ENCODE results near the gene SPATA3. TPM values are rescaled to one million over a fixed set of nuclear protein-coding genes. Genes with fewer than 3 reads are reported as not detected.

The SPATA3 gene
- total and polyA plus RNA-seq, 2 of the 8 experiments (the other 6 are each of a cell fraction or from before 2014, with no cell fraction given): not detected

GRCh38 chr2:231016566-231017230 lies 20.8 kb downstream of the SPATA3 start:
- DNase-seq (ENCODE audit: low read depth in 1 of 2, low spot score in 2 of 2) (no peak), FAIRE-seq (no peak)
- H3K18ac ChIP-seq (ENCODE audit: extremely low read depth, low read length): no peak overlapping the region
- no peak overlapping the region for H2BK120ac ChIP-seq (replicated peaks; ENCODE audit: low read depth, low read length)
- WGBS, 2 experiments (ENCODE audit: extremely low coverage in 1 of 2, insufficient coverage in 1 of 2, insufficient read length in 1 of 2, insufficient replicate concordance in 2 of 2, low coverage in 1 of 2, low lambda C conversion rate in 2 of 2, missing lambda C conversion rate in 1 of 2): 76% methylated on average over 6 of the region's 6 CpGs; no CpG with 5 or more reads in 1 of the 2 experiments
- no peak overlapping the region for H2AFZ ChIP-seq (ENCODE audit: low read length)
- no peak overlapping the region for H2BK5ac ChIP-seq (ENCODE audit: low read depth, low read length)
- H3K4me2 ChIP-seq (ENCODE audit: insufficient read depth in 1 of 2, low read depth in 2 of 2, low read length in 2 of 2): no peak overlapping the region
- no peaks in the 10 kb centered on the region for H4K20me1 ChIP-seq (replicated peaks in 1 of 2; ENCODE audit: control insufficient read depth in 1 of 2, insufficient read depth in 2 of 2, low read length in 2 of 2)
- no peaks in the 10 kb centered on the region for H3K79me1 ChIP-seq (ENCODE audit: low read depth, low read length)
- no peak overlapping the region for H4K5ac ChIP-seq (ENCODE audit: insufficient read length, low read depth, low read length)
- H3K9ac ChIP-seq (replicated peaks in 1 of 4; ENCODE audit: extremely low read depth in 1 of 4, low read depth in 3 of 4, low read length in 3 of 4): no peak overlapping the region
- 0 out of 2 replicates have a peak, but pooled peaks cover 3% of the 10 kb centered on the region for H3K23me2 ChIP-seq (ENCODE audit: low read depth, low read length)
- H3K79me2 ChIP-seq (ENCODE audit: control insufficient read depth in 1 of 2, insufficient read depth in 2 of 2, low read length in 2 of 2): no peaks in the 10 kb centered on the region
- H3K4me3 ChIP-seq (ENCODE audit: extremely low read depth in 1 of 4, insufficient read depth in 2 of 4, low read depth in 3 of 4, low read length in 4 of 4): no peak overlapping the region
- no peak overlapping the region for H2BK12ac ChIP-seq (ENCODE audit: low read depth, low read length)
- H4K8ac ChIP-seq (ENCODE audit: extremely low read depth, insufficient read depth, low read length): no peak overlapping the region
- H3K14ac ChIP-seq (ENCODE audit: insufficient read length): no peak overlapping the region
- no peak overlapping the region for H3K27ac ChIP-seq (ENCODE audit: low read depth, low read length)
- H3K36me3 ChIP-seq (ENCODE audit: control insufficient read depth in 2 of 4, insufficient read depth in 4 of 4, low read length in 3 of 4): no peaks in the 10 kb centered on the region
- no peak overlapping the region for H3K56ac ChIP-seq (replicated peaks; ENCODE audit: insufficient read length, low read depth, low read length)
- no peak overlapping the region for H2BK15ac ChIP-seq (ENCODE audit: low read length)
- H4K91ac ChIP-seq (replicated peaks; ENCODE audit: insufficient read length, low read length): no peak overlapping the region
- H3K9me3 ChIP-seq (ENCODE audit: insufficient read depth in 2 of 2, low read depth in 1 of 2, low read length in 1 of 2): no peaks in the 10 kb centered on the region
- TF ChIP-seq USF2 (IDR thresholded peaks at IDR 0.05; ENCODE audit: low read length): no peak
- no peak for TF ChIP-seq ATF3 (IDR thresholded peaks at IDR 0.05; ENCODE audit: insufficient read depth, low read depth, low read length)
- TF ChIP-seq PHF8 (conservative IDR thresholded peaks at IDR 0.05; ENCODE audit: low read depth, low read length): no peak
- no peak for TF ChIP-seq ZNF274 (IDR thresholded peaks at IDR 0.05; ENCODE audit: borderline replicate concordance, extremely low read depth, low read length)
- TF ChIP-seq SRF (IDR thresholded peaks at IDR 0.05; ENCODE audit: low read depth, low read length): no peak
- TF ChIP-seq CTCF (IDR thresholded peaks at IDR 0.05; ENCODE audit: control extremely low read depth in 1 of 3, insufficient read depth in 1 of 3, low read depth in 1 of 3, low read length in 3 of 3): no peak
- ChIA-PET POLR2A (ENCODE audit: partially characterized antibody) (interaction anchor here (1.4 to 1.6 kb wide), 2 partner anchors 15 to 21 kb away, joined by 3 read pairs; partner anchors contain the start of gene C2orf72), CTCF (ENCODE audit: partially characterized antibody) (interaction anchor here (0.7 to 2.2 kb wide), 12 partner anchors 8 to 280 kb away, joined by 3 to 9 read pairs (median 4); no protein-coding TSS in a partner anchor)
- no peak overlapping the region for H3K4ac ChIP-seq (replicated peaks; ENCODE audit: insufficient read length, low read depth, low read length)
- no peaks in the 10 kb centered on the region; a peak in 1 of 7 replicates for H3K27me3 ChIP-seq (replicated peaks in 1 of 4; ENCODE audit: control insufficient read depth in 3 of 4, extremely low read depth in 1 of 4, insufficient read depth in 3 of 4, low read length in 3 of 4)
- no peak overlapping the region for H2BK20ac ChIP-seq (ENCODE audit: low read length)
- no peak overlapping the region for H2AK5ac ChIP-seq (ENCODE audit: low read depth, low read length)
- H3K4me1 ChIP-seq (replicated peaks in 1 of 4; ENCODE audit: control insufficient read depth in 3 of 4, insufficient read depth in 4 of 4, low read length in 3 of 4): peaks cover 0 to 8% (median 5%) of the 10 kb centered on the region in 4 experiments; a peak in 5 of 7 replicates
- H3K23ac ChIP-seq (ENCODE audit: insufficient read length): no peak overlapping the region
